Measurements from ENCODE around the gene LMBRD1. TPM values are rescaled to one million over a fixed set of nuclear protein-coding genes. Genes with fewer than 3 reads are reported as not detected.

LMBRD1 gene
- total RNA-seq, 1 experiment from 2014 or later = 20.7 TPM

- no peak overlapping the region for H3K4me3 Mint-ChIP-seq (ENCODE audit: unreplicated experiment)
- no peaks in the 10 kb centered on the region for H3K27me3 Mint-ChIP-seq (ENCODE audit: insufficient read depth, unreplicated experiment)
- H3K27ac Mint-ChIP-seq (ENCODE audit: low read depth, unreplicated experiment) = no peak overlapping the region
- peaks cover 2% of the 10 kb centered on the region for H3K4me1 Mint-ChIP-seq (ENCODE audit: insufficient read depth, unreplicated experiment)
- H3K36me3 Mint-ChIP-seq (ENCODE audit: insufficient read depth, unreplicated experiment) = peaks cover 4% of the 10 kb centered on the region
- no peaks in the 10 kb centered on the region for H3K9me3 Mint-ChIP-seq (ENCODE audit: unreplicated experiment)
- DNase-seq (ENCODE audit: unreplicated experiment) = no peak
- TF ChIP-seq CTCF (IDR thresholded peaks at IDR 0.05; ENCODE audit: unreplicated experiment) = no peak
- no TSS peak for BruUV-seq (replicated peaks)
- ChIA-PET POLR2A (no interaction called here), CTCF (no interaction called here)
- intact Hi-C loops (cut with micrococcal nuclease) = no loop called here
Observed at GRCh38 chr6:69775585-69775849, 21.3 kb downstream of the LMBRD1 start.

GRCh38 chr6:69774740-69775584, 21.8 kb downstream of the LMBRD1 start:
- H3K27me3 Mint-ChIP-seq (ENCODE audit: insufficient read depth, unreplicated experiment) = no peaks in the 10 kb centered on the region
- TF ChIP-seq CTCF (IDR thresholded peaks at IDR 0.05; ENCODE audit: unreplicated experiment) = no peak
- no TSS peak for BruUV-seq (replicated peaks)
- H3K4me1 Mint-ChIP-seq (ENCODE audit: insufficient read depth, unreplicated experiment) = no peaks in the 10 kb centered on the region
- no peaks in the 10 kb centered on the region for H3K9me3 Mint-ChIP-seq (ENCODE audit: unreplicated experiment)
- ChIA-PET POLR2A (no interaction called here), CTCF (no interaction called here)
- H3K4me3 Mint-ChIP-seq (ENCODE audit: unreplicated experiment) = no peak overlapping the region
- intact Hi-C loops (cut with micrococcal nuclease) = no loop called here
- peaks cover 4% of the 10 kb centered on the region for H3K36me3 Mint-ChIP-seq (ENCODE audit: insufficient read depth, unreplicated experiment)
- DNase-seq (ENCODE audit: unreplicated experiment) = no peak
- H3K27ac Mint-ChIP-seq (ENCODE audit: low read depth, unreplicated experiment) = no peak overlapping the region

- intact Hi-C loops (cut with micrococcal nuclease) = no loop called here
- ChIA-PET CTCF (no interaction called here), POLR2A (no interaction called here)
- Mint-ChIP-seq H3K9me3 (ENCODE audit: unreplicated experiment) (no peaks in the 10 kb centered on the region), H3K27me3 (ENCODE audit: insufficient read depth, unreplicated experiment) (no peaks in the 10 kb centered on the region), H3K4me1 (ENCODE audit: insufficient read depth, unreplicated experiment) (no peaks in the 10 kb centered on the region), H3K4me3 (ENCODE audit: unreplicated experiment) (no peak overlapping the region), H3K27ac (ENCODE audit: low read depth, unreplicated experiment) (no peak overlapping the region), H3K36me3 (ENCODE audit: insufficient read depth, unreplicated experiment) (peaks cover 4% of the 10 kb centered on the region)
- TF ChIP-seq CTCF (IDR thresholded peaks at IDR 0.05; ENCODE audit: unreplicated experiment) = no peak
- no TSS peak for BruUV-seq (replicated peaks)
- DNase-seq (ENCODE audit: unreplicated experiment) = no peak
Observed at GRCh38 chr6:69771158-69771906, 25.5 kb downstream of the LMBRD1 start.

GRCh38 chr6:69768664-69769063, 28.1 kb downstream of the LMBRD1 start:
- Mint-ChIP-seq H3K4me3 (ENCODE audit: unreplicated experiment) (no peak overlapping the region), H3K9me3 (ENCODE audit: unreplicated experiment) (no peaks in the 10 kb centered on the region), H3K36me3 (ENCODE audit: insufficient read depth, unreplicated experiment) (no peaks in the 10 kb centered on the region), H3K27me3 (ENCODE audit: insufficient read depth, unreplicated experiment) (no peaks in the 10 kb centered on the region), H3K27ac (ENCODE audit: low read depth, unreplicated experiment) (no peak overlapping the region), H3K4me1 (ENCODE audit: insufficient read depth, unreplicated experiment) (no peaks in the 10 kb centered on the region)
- ChIA-PET POLR2A (no interaction called here), CTCF (interaction anchor here (0.5 to 2.6 kb wide), 5 partner anchors 11 to 392 kb away, joined by 3 to 11 read pairs (median 6); no protein-coding TSS in a partner anchor)
- no peak for TF ChIP-seq CTCF (IDR thresholded peaks at IDR 0.05; ENCODE audit: unreplicated experiment)
- intact Hi-C loops (cut with micrococcal nuclease) = no loop called here
- DNase-seq (ENCODE audit: unreplicated experiment) = no peak
- BruUV-seq (replicated peaks) = no TSS peak
